AG08396 (cell line): ENCODE measurements around the gene IMPACT.

Experiments
- DNase-seq: peaks from one replicate; pipeline ENCODE4 v3.0.0; 2012; ENCODE audit warnings: low spot score, mixed read lengths

Gene IMPACT

GRCh38 chr18:24426073-24426397 lies 435 bp upstream of the IMPACT start:
- no peak for DNase-seq

GRCh38 chr18:24427484-24427883 lies 1.0 kb downstream of the IMPACT start:
- peak; percentile 22 for DNase-seq

GRCh38 chr18:24428709-24429108 lies 2.2 kb downstream of the IMPACT start:
- DNase-seq = no peak

- DNase-seq = no peak
Observed at GRCh38 chr18:24429188-24429587, 2.7 kb downstream of the IMPACT start.

GRCh38 chr18:24432618-24433017 lies 6.1 kb downstream of the IMPACT start:
- no peak for DNase-seq

GRCh38 chr18:24436939-24437338 lies 10.5 kb downstream of the IMPACT start:
- DNase-seq = no peak

GRCh38 chr18:24443870-24444269 lies 17.4 kb downstream of the IMPACT start:
- no peak for DNase-seq

GRCh38 chr18:24446453-24446852 lies 20.0 kb downstream of the IMPACT start:
- DNase-seq = no peak

- no peak for DNase-seq
Observed at GRCh38 chr18:24446953-24447538, 20.6 kb downstream of the IMPACT start.

- no peak for DNase-seq
Observed at GRCh38 chr18:24447961-24448360, 21.5 kb downstream of the IMPACT start.

- DNase-seq = no peak
Observed at GRCh38 chr18:24456549-24456948, 30.1 kb downstream of the IMPACT start.

GRCh38 chr18:24459772-24460171 lies 33.3 kb downstream of the IMPACT start:
- DNase-seq = no peak

GRCh38 chr18:24460388-24460787 lies 33.9 kb downstream of the IMPACT start, which contains the start of gene HRH4:
Gene HRH4 (plus strand): TSS chr18:24460637. CDS start chr18:24460729, 92 bp downstream.
- DNase-seq = no peak

GRCh38 chr18:24461996-24462395 lies 35.5 kb downstream of the IMPACT start:
- DNase-seq = no peak

GRCh38 chr18:24462838-24463775 lies 36.6 kb downstream of the IMPACT start:
- no peak for DNase-seq

- DNase-seq = no peak
Observed at GRCh38 chr18:24465486-24465885, 39.0 kb downstream of the IMPACT start.

GRCh38 chr18:24466771-24467170 lies 40.3 kb downstream of the IMPACT start:
- no peak for DNase-seq

GRCh38 chr18:24470022-24470618 lies 43.6 kb downstream of the IMPACT start:
- no peak for DNase-seq

- no peak for DNase-seq
Observed at GRCh38 chr18:24470805-24471204, 44.3 kb downstream of the IMPACT start.

GRCh38 chr18:24472591-24472990 lies 46.1 kb downstream of the IMPACT start:
- DNase-seq = no peak

- DNase-seq = no peak
Observed at GRCh38 chr18:24474406-24474805, 47.9 kb downstream of the IMPACT start.

GRCh38 chr18:24475926-24476589 lies 49.6 kb downstream of the IMPACT start:
- DNase-seq = no peak

- no peak for DNase-seq
Observed at GRCh38 chr18:24479371-24479770, 52.9 kb downstream of the IMPACT start.
